HepG2 (cell line): ENCODE measurements around the gene RAB6B. TPM values are rescaled to one million over a fixed set of nuclear protein-coding genes. Genes with fewer than 3 reads are reported as not detected.

Experiments
- ATAC-seq: fragments of 200-7000 bp; cut with Tn5 transposase; 3 replicates; pipeline ENCODE4 v1.9.1; 2020; ENCODE audit warnings: mild to moderate bottlenecking, moderate library complexity
- BruUV-seq: library from RNA; stranded (reverse); fragments of 400-500 nt; replicated peaks from 2 replicates; lab custom pipeline; 2021; lab: Mats Ljungman, UMichigan
- CTCF ChIA-PET: fragments of 300-600 bp; formaldehyde crosslinking; extraction: SDS; loops from one replicate; lab custom pipeline; 2021; ENCODE audit warnings: low total read pairs, inconsistent platforms, low intra/inter-chr PET ratio; lab: Yijun Ruan, JAX
- POLR2A ChIA-PET: fragments of 350-600 bp; sonication (Branson Sonifier 250); formaldehyde crosslinking; loops from one replicate; lab custom pipeline; 2020; ENCODE audit warnings: antibody characterized with exemption, inconsistent platforms; lab: Yijun Ruan, JAX
- DNase-seq: peaks from one replicate; pipeline ENCODE4 v3.0.0-alpha.2; 2015; ENCODE audit warnings: low spot score
- FAIRE-seq: peaks from 3 replicates; lab custom pipeline; 2011; peaks lifted over from hg19 to GRCh38; lab: Jason Lieb, UNC
- H2AFZ ChIP-seq: one replicate; pipeline ENCODE4 v1.6.1; 2011; ENCODE audit warnings: low read length, inconsistent platforms
- H3K27ac ChIP-seq: fragments of 300-600 bp; 3 replicates; pipeline ENCODE4 v1.8.0; 2011; ENCODE audit warnings: mixed run types, mild to moderate bottlenecking, mixed read lengths, low read length, inconsistent platforms; ENCODE audit not compliant: insufficient read depth; ENCODE audit errors: extremely low read length
- H3K27me3 ChIP-seq, 2 experiments: fragments of 200-600 bp in 1 of 2; 2 replicates in 1 of 2; 3 replicates in 1 of 2; pipeline versions ENCODE4 v1.6.0 to v1.8.0; 2011; ENCODE audit warnings: low read length in 2 of 2, mild to moderate bottlenecking in 2 of 2, moderate library complexity in 2 of 2, inconsistent platforms in 1 of 2; ENCODE audit not compliant: insufficient read depth in 2 of 2, control insufficient read depth in 1 of 2
- H3K36me3 ChIP-seq, 2 experiments: fragments of 200-600 bp in 1 of 2; replicated peaks in 1 of 2; 2 replicates in 1 of 2; 3 replicates in 1 of 2; pipeline versions ENCODE4 v1.5.1 to v1.8.0; 2011; ENCODE audit warnings: low read length in 2 of 2, inconsistent platforms in 1 of 2; ENCODE audit not compliant: insufficient read depth in 2 of 2, control insufficient read depth in 1 of 2
- H3K4me1 ChIP-seq: 2 replicates; pipeline ENCODE4 v1.5.1; 2012; ENCODE audit warnings: low read length, inconsistent platforms; ENCODE audit not compliant: insufficient read depth
- H3K4me2 ChIP-seq: 2 replicates; pipeline ENCODE4 v1.6.0; 2011; ENCODE audit warnings: low read depth, low read length, inconsistent platforms
- H3K4me3 ChIP-seq, 3 experiments: fragments of 200-600 bp in 1 of 3; sonication (generic), shearing (Covaris generic) in 1 of 3; replicated peaks in 1 of 3; 2 replicates each; pipeline ENCODE4 v1.5.1; 2011 to 2016; ENCODE audit warnings: low read length in 3 of 3, inconsistent platforms in 2 of 3, low read depth in 2 of 3, mild to moderate bottlenecking in 2 of 3, control low read depth in 1 of 3, mixed read lengths in 1 of 3; ENCODE audit not compliant: insufficient read depth in 1 of 3
- H3K79me2 ChIP-seq: one replicate; pipeline ENCODE4 v1.6.1; 2011; ENCODE audit warnings: low read length, inconsistent platforms; ENCODE audit not compliant: insufficient read depth
- H3K9ac ChIP-seq: 2 replicates; pipeline ENCODE4 v1.6.0; 2011; ENCODE audit warnings: mild to moderate bottlenecking, low read depth, low read length, inconsistent platforms; ENCODE audit not compliant: insufficient read depth
- H3K9me3 ChIP-seq: 2 replicates; pipeline ENCODE4 v1.5.1; 2012; ENCODE audit warnings: mild to moderate bottlenecking, low read length
- H4K20me1 ChIP-seq: 2 replicates; pipeline ENCODE4 v1.6.0; 2011; ENCODE audit warnings: inconsistent platforms, mild to moderate bottlenecking, low read length, moderate library complexity; ENCODE audit not compliant: insufficient read depth
- ARHGAP35 ChIP-seq: sonication (generic); formaldehyde crosslinking; IDR thresholded peaks from 2 replicates; pipeline ENCODE4 v1.9.0; 2022; ENCODE audit warnings: mild to moderate bottlenecking, inconsistent platforms, moderate library complexity, missing genetic modification reagents, borderline replicate concordance
- ARNT ChIP-seq: fragments of 450-650 bp; IDR thresholded peaks from 2 replicates; pipeline ENCODE4 v1.6.1; 2017
- CENPT ChIP-seq: sonication (generic); formaldehyde crosslinking; IDR thresholded peaks from 2 replicates; pipeline ENCODE4 v1.8.0; 2022; ENCODE audit warnings: low read depth, mild to moderate bottlenecking, moderate library complexity, missing genetic modification reagents
- EED ChIP-seq: sonication (generic); formaldehyde crosslinking; IDR thresholded peaks from 2 replicates; pipeline ENCODE4 v1.5.0; 2020; ENCODE audit warnings: mild to moderate bottlenecking, missing genetic modification reagents
- FOXM1 ChIP-seq: sonication (generic); formaldehyde crosslinking; IDR thresholded peaks from 2 replicates; pipeline ENCODE4 v1.5.0; 2020; ENCODE audit warnings: missing genetic modification reagents
- GFI1 ChIP-seq: sonication (generic); formaldehyde crosslinking; IDR thresholded peaks from 2 replicates; pipeline ENCODE4 v1.5.0; 2020; ENCODE audit warnings: missing genetic modification reagents, mild to moderate bottlenecking, borderline replicate concordance
- GTF2F1 ChIP-seq: fragments of 150-350 bp; IDR thresholded peaks from 2 replicates; pipeline ENCODE4 v1.6.1; 2014; ENCODE audit warnings: low read length
- NR2F1 ChIP-seq, 2 experiments: fragments of 450-650 bp in 1 of 2; formaldehyde crosslinking in 1 of 2; IDR thresholded peaks; 2 replicates each; pipeline versions ENCODE4 v1.5.0 to v1.6.1; 2016 to 2020; ENCODE audit warnings: mild to moderate bottlenecking in 1 of 2, missing compliant biosample characterization in 1 of 2, missing genetic modification reagents in 1 of 2, moderate library complexity in 1 of 2
- RBM22 ChIP-seq: fragments of 200-400 bp; formaldehyde crosslinking; optimal IDR thresholded peaks from 2 replicates; pipeline ENCODE3; 2017; ENCODE audit warnings: mild to moderate bottlenecking, low read length, moderate library complexity
- SETDB1 ChIP-seq: sonication (generic); formaldehyde crosslinking; IDR thresholded peaks from 2 replicates; pipeline ENCODE4 v1.5.1; 2020; ENCODE audit warnings: missing genetic modification reagents, mild to moderate bottlenecking, borderline replicate concordance
- ZNF20 ChIP-seq: sonication (generic); formaldehyde crosslinking; IDR thresholded peaks from 2 replicates; pipeline ENCODE4 v1.4.0; 2020; ENCODE audit warnings: mild to moderate bottlenecking, moderate library complexity, missing genetic modification reagents
- ZNF274 ChIP-seq: sonication (generic); formaldehyde crosslinking; IDR thresholded peaks from 2 replicates; pipeline ENCODE4 v1.5.1; 2020; ENCODE audit warnings: mild to moderate bottlenecking, missing genetic modification reagents
- ZNF776 ChIP-seq: sonication (generic); formaldehyde crosslinking; IDR thresholded peaks from 2 replicates; pipeline ENCODE4 v1.4.0; 2020; ENCODE audit warnings: mild to moderate bottlenecking, missing genetic modification reagents
- ZNF879 ChIP-seq: sonication (generic); formaldehyde crosslinking; IDR thresholded peaks from 2 replicates; pipeline ENCODE4 v1.8.1; 2023; ENCODE audit warnings: missing genetic modification reagents
- ZNF891 ChIP-seq: sonication (generic); formaldehyde crosslinking; IDR thresholded peaks from 2 replicates; pipeline ENCODE4 v1.5.0; 2020; ENCODE audit warnings: mild to moderate bottlenecking, missing genetic modification reagents
- WGBS: methylation state at CpG from one replicate; pipeline ENCODE4 v1.1.6; 2017; ENCODE audit warnings: low lambda C conversion rate; 5-methylcytosine and 5-hydroxymethylcytosine counted together
- in situ Hi-C: cut with HindIII; loops from 2 replicates; pipeline ENCODE4 v1.10.0; 2017; ENCODE audit warnings: low pct_unique_long_range_greater_than_20kb; ENCODE audit not compliant: extremely low pct_ligation_motif_present
- intact Hi-C: fragments of 100-400 bp; cut with micrococcal nuclease; formaldehyde crosslinking; loops from one replicate; pipeline ENCODE4 v1.10.0; 2022; ENCODE audit not compliant: unreplicated experiment
- polyA plus RNA-seq, 8 experiments: library from polyadenylated mRNA; depleted of rRNA in 3 of 8; stranded (reverse) in 7 of 8; unstranded in 1 of 8; fragments of >200 nt; fragmentation: Illumina TruSeq in 4 of 8; extraction: Trizol in 4 of 8; gene quantifications; 2 replicates each; pipeline versions ENCODE4 v1.2.1 to v1.2.3, GENCODE V29; 2011 to 2016; ENCODE audit warnings: low read depth in 4 of 8, missing spikeins in 1 of 8, mixed read lengths in 1 of 8; ENCODE audit not compliant: insufficient read depth in 1 of 8
- total RNA-seq, 5 experiments: library from RNA; depleted of rRNA; stranded (reverse); fragments of >200 nt; fragmentation: Illumina TruSeq; extraction: Trizol; gene quantifications; 2 replicates each; pipeline ENCODE4 v1.2.3, GENCODE V29; 2016; ENCODE audit warnings: low read depth in 1 of 5
- TF ChIP-seq, protein P1 (sequence below): sonication (generic); formaldehyde crosslinking; IDR thresholded peaks from 2 replicates; pipeline ENCODE4 v1.4.0; 2020; ENCODE audit warnings: missing genetic modification reagents; ENCODE audit errors: not compliant biosample characterization
- TF ChIP-seq, protein P2 (sequence below): sonication (generic); formaldehyde crosslinking; IDR thresholded peaks from 2 replicates; pipeline ENCODE4 v1.4.0; 2020; ENCODE audit warnings: missing genetic modification reagents

RAB6B gene
- total and polyA plus RNA-seq, 2 of the 13 experiments (the other 11 are each of a cell fraction or from before 2014, with no cell fraction given): 0.16 TPM; not detected in 1

DNA sequence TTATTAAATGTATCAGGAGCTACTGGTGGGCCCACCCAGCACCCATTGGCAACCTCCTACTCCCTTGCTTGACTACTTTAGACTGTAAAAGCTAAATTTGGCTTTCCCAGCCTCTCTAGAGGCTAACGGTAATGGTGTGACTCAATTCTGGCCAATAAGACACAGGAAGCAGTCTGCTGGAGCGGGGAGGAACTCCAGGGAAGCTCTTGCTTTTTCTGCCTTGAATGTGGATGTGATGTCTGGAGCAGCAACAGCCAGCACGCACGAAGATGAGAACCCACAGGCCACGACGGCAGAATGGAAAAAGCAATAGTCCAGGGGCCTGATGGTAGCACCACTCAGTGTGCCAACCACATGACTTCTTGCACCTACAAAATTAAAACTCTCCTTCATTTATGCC is 39.9 kb downstream of the RAB6B start:
- no peaks in the 10 kb centered on the region for H3K79me2 ChIP-seq
- DNase-seq: no peak
- 20% methylated on average over 6 of the region's 6 CpGs for WGBS
- ATAC-seq: no peak
- no peaks in the 10 kb centered on the region for H3K9me3 ChIP-seq
- H3K36me3 ChIP-seq: no peaks in the 10 kb centered on the region
- intact Hi-C loops: no loop called here
- POLR2A ChIA-PET: no interaction called here
- no peaks in the 10 kb centered on the region for H4K20me1 ChIP-seq
- H3K4me2 ChIP-seq: no peak overlapping the region
- H2AFZ ChIP-seq: no peak overlapping the region
- no TSS peak for BruUV-seq
- no peak for FAIRE-seq
- TF ChIP-seq ZNF20 (CRISPR knock-in tag): no peak
- TF ChIP-seq NR2F1 (CRISPR knock-in tag; IDR thresholded peaks at IDR 0.05): no peak
- no peak for TF ChIP-seq ARHGAP35 (CRISPR knock-in tag)
- no peak for TF ChIP-seq ZNF879 (CRISPR knock-in tag)
- no peak for TF ChIP-seq ARNT
- TF ChIP-seq, protein P1, sequence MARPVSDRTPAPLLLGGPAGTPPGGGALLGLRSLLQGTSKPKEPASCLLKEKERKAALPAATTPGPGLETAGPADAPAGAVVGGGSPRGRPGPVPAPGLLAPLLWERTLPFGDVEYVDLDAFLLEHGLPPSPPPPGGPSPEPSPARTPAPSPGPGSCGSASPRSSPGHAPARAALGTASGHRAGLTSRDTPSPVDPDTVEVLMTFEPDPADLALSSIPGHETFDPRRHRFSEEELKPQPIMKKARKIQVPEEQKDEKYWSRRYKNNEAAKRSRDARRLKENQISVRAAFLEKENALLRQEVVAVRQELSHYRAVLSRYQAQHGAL: no peak
- TF ChIP-seq ZNF891 (CRISPR knock-in tag): no peak
- no peak for TF ChIP-seq GTF2F1
- TF ChIP-seq GFI1: no peak
- TF ChIP-seq ZNF274 (CRISPR knock-in tag): no peak
- TF ChIP-seq EED (CRISPR knock-in tag): no peak
- TF ChIP-seq, protein P2, sequence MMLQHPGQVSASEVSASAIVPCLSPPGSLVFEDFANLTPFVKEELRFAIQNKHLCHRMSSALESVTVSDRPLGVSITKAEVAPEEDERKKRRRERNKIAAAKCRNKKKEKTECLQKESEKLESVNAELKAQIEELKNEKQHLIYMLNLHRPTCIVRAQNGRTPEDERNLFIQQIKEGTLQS: no peak
- no peak for TF ChIP-seq RBM22
- TF ChIP-seq ZNF776 (CRISPR knock-in tag): no peak
- TF ChIP-seq FOXM1 (CRISPR knock-in tag): no peak
- no peak for TF ChIP-seq CENPT
- no peak for TF ChIP-seq SETDB1 (CRISPR knock-in tag)
- no peak overlapping the region for H3K9ac ChIP-seq
- no peak overlapping the region for H3K4me3 ChIP-seq
- in situ Hi-C loops: no loop called here
- H3K27ac ChIP-seq: no peak overlapping the region
- peaks cover 7 to 43% of the 10 kb centered on the region in 2 experiments; a peak in 4 of 5 replicates for H3K27me3 ChIP-seq
- no peaks in the 10 kb centered on the region for H3K4me1 ChIP-seq
- CTCF ChIA-PET: no interaction called here
